Measurements from ENCODE around the gene CADPS. TPM values are rescaled to one million over a fixed set of nuclear protein-coding genes. Genes with fewer than 3 reads are reported as not detected.

CADPS gene
- total and polyA plus RNA-seq, 4 donors, result 0.13 to 3.6 (median 0.49) TPM

GRCh38 chr3:62755285-62755684 is 119.9 kb downstream of the CADPS start:
- H3K9me3 ChIP-seq (ENCODE audit: control insufficient read depth in 4 of 4, insufficient read depth in 3 of 4, low read length in 3 of 4), result no peaks in the 10 kb centered on the region
- no peaks in the 10 kb centered on the region for H3K36me3 ChIP-seq (ENCODE audit: control insufficient read depth in 4 of 4, insufficient read depth in 4 of 4, low read length in 4 of 4)
- DNase-seq, result no peak
- no peak for TF ChIP-seq CTCF (IDR thresholded peaks at IDR 0.05; ENCODE audit: control extremely low read depth, extremely low read depth)
- 62 to 70% methylated on average over 8 of the region's 8 CpGs for WGBS, 2 donors
- no peak for ATAC-seq (ENCODE audit: insufficient read depth, low FRiP score)
- no peaks in the 10 kb centered on the region for H3K27me3 ChIP-seq (ENCODE audit: control insufficient read depth in 3 of 3, insufficient read depth in 3 of 3, low read length in 2 of 3)
- no peak overlapping the region for H3K27ac ChIP-seq (ENCODE audit: low read depth in 1 of 2, low read length in 1 of 2)
- no peak overlapping the region for H3K4me3 ChIP-seq
- no peak overlapping the region for H3K9ac ChIP-seq (ENCODE audit: insufficient read depth in 1 of 2, low read length in 2 of 2)
- H3K4me1 ChIP-seq (ENCODE audit: control insufficient read depth in 5 of 5, insufficient read depth in 5 of 5, low read length in 5 of 5), result no peaks in the 10 kb centered on the region

- DNase-seq (no peak), ATAC-seq (ENCODE audit: insufficient read depth, low FRiP score) (no peak)
- Histone ChIP-seq H3K4me3 (no peak overlapping the region), H3K27me3 (ENCODE audit: control insufficient read depth in 3 of 3, insufficient read depth in 3 of 3, low read length in 2 of 3) (peaks cover 0 to 2% (median 0%) of the 10 kb centered on the region in 3 donors), H3K36me3 (ENCODE audit: control insufficient read depth in 4 of 4, insufficient read depth in 4 of 4, low read length in 4 of 4) (no peaks in the 10 kb centered on the region), H3K9me3 (ENCODE audit: control insufficient read depth in 4 of 4, insufficient read depth in 3 of 4, low read length in 3 of 4) (peaks cover 0 to 2% (median 0%) of the 10 kb centered on the region in 4 donors), H3K4me1 (ENCODE audit: control insufficient read depth in 5 of 5, insufficient read depth in 5 of 5, low read length in 5 of 5) (peaks cover 0 to 4% (median 0%) of the 10 kb centered on the region in 5 donors), H3K9ac (ENCODE audit: insufficient read depth in 1 of 2, low read length in 2 of 2) (no peak overlapping the region), H3K27ac (ENCODE audit: low read depth in 1 of 2, low read length in 1 of 2) (no peak overlapping the region)
- 63 to 93% methylated on average over 2 of the region's 2 CpGs for WGBS, 2 donors
- no peak for TF ChIP-seq CTCF (IDR thresholded peaks at IDR 0.05; ENCODE audit: control extremely low read depth, extremely low read depth)
Measured at GRCh38 chr3:62749657-62750056, 125.6 kb downstream of the CADPS start.

GRCh38 chr3:62749130-62749529 is 126.1 kb downstream of the CADPS start:
- Histone ChIP-seq H3K36me3 (ENCODE audit: control insufficient read depth in 4 of 4, insufficient read depth in 4 of 4, low read length in 4 of 4) (no peaks in the 10 kb centered on the region), H3K4me3 (no peak overlapping the region), H3K9ac (ENCODE audit: insufficient read depth in 1 of 2, low read length in 2 of 2) (no peak overlapping the region), H3K9me3 (ENCODE audit: control insufficient read depth in 4 of 4, insufficient read depth in 3 of 4, low read length in 3 of 4) (peaks cover 0 to 2% (median 0%) of the 10 kb centered on the region in 4 donors), H3K4me1 (ENCODE audit: control insufficient read depth in 5 of 5, insufficient read depth in 5 of 5, low read length in 5 of 5) (peaks cover 0 to 4% (median 0%) of the 10 kb centered on the region in 5 donors), H3K27ac (ENCODE audit: low read depth in 1 of 2, low read length in 1 of 2) (no peak overlapping the region), H3K27me3 (ENCODE audit: control insufficient read depth in 3 of 3, insufficient read depth in 3 of 3, low read length in 2 of 3) (peaks cover 0 to 2% (median 0%) of the 10 kb centered on the region in 3 donors)
- DNase-seq, result no peak
- no peak for TF ChIP-seq CTCF (IDR thresholded peaks at IDR 0.05; ENCODE audit: control extremely low read depth, extremely low read depth)
- ATAC-seq (ENCODE audit: insufficient read depth, low FRiP score), result no peak
- WGBS, 2 donors, result 66 to 85% methylated on average over 4 of the region's 4 CpGs

GRCh38 chr3:62737449-62737848 is 137.8 kb downstream of the CADPS start:
- Histone ChIP-seq H3K4me3 (no peak overlapping the region), H3K4me1 (ENCODE audit: control insufficient read depth in 5 of 5, insufficient read depth in 5 of 5, low read length in 5 of 5) (no peaks in the 10 kb centered on the region), H3K27ac (ENCODE audit: low read depth in 1 of 2, low read length in 1 of 2) (no peak overlapping the region), H3K36me3 (ENCODE audit: control insufficient read depth in 4 of 4, insufficient read depth in 4 of 4, low read length in 4 of 4) (no peaks in the 10 kb centered on the region), H3K9ac (ENCODE audit: insufficient read depth in 1 of 2, low read length in 2 of 2) (no peak overlapping the region), H3K27me3 (ENCODE audit: control insufficient read depth in 3 of 3, insufficient read depth in 3 of 3, low read length in 2 of 3) (peaks cover 0 to 3% (median 2%) of the 10 kb centered on the region in 3 donors), H3K9me3 (ENCODE audit: control insufficient read depth in 4 of 4, insufficient read depth in 3 of 4, low read length in 3 of 4) (peaks cover 0 to 3% (median 0%) of the 10 kb centered on the region in 4 donors)
- no peak for DNase-seq
- no peak for TF ChIP-seq CTCF (IDR thresholded peaks at IDR 0.05; ENCODE audit: control extremely low read depth, extremely low read depth)
- no peak for ATAC-seq (ENCODE audit: insufficient read depth, low FRiP score)
- WGBS, 2 donors, result 66 to 82% methylated on average over 3 of the region's 3 CpGs

Measured in lung (tissue), 12 donors.